GM12872 (cell line): ENCODE measurements around the gene SPRYD7.

ENCODE experiments used
- TF ChIP-seq, protein P1 (sequence below): IDR thresholded peaks from 3 replicates; pipeline ENCODE4 v1.5.1; 2011; ENCODE audit warnings: low read depth, mild to moderate bottlenecking, low read length, moderate library complexity; ENCODE audit not compliant: insufficient read depth

The SPRYD7 gene

DNA sequence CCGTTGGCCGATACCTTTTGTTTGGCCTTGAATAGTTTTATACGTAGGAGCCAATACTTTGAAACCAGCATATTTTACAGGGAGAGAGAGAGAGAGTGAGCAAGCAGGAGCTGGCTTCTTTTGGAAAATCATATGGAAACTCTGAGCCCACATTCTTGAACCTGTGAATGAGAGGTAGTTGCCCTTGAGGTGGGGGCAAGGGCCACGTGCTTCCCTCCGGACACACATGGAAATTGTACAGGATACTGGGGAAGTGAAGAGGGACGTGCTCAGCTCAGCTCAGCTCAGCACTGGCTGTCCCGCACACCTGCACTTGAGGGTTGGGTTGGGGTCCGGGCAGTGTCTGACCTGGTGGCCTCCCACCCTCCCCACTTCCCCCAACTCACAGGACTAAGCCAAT, 68.3 kb downstream of the SPRYD7 start:
- TF ChIP-seq, protein P1, sequence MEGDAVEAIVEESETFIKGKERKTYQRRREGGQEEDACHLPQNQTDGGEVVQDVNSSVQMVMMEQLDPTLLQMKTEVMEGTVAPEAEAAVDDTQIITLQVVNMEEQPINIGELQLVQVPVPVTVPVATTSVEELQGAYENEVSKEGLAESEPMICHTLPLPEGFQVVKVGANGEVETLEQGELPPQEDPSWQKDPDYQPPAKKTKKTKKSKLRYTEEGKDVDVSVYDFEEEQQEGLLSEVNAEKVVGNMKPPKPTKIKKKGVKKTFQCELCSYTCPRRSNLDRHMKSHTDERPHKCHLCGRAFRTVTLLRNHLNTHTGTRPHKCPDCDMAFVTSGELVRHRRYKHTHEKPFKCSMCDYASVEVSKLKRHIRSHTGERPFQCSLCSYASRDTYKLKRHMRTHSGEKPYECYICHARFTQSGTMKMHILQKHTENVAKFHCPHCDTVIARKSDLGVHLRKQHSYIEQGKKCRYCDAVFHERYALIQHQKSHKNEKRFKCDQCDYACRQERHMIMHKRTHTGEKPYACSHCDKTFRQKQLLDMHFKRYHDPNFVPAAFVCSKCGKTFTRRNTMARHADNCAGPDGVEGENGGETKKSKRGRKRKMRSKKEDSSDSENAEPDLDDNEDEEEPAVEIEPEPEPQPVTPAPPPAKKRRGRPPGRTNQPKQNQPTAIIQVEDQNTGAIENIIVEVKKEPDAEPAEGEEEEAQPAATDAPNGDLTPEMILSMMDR = no peak

DNA sequence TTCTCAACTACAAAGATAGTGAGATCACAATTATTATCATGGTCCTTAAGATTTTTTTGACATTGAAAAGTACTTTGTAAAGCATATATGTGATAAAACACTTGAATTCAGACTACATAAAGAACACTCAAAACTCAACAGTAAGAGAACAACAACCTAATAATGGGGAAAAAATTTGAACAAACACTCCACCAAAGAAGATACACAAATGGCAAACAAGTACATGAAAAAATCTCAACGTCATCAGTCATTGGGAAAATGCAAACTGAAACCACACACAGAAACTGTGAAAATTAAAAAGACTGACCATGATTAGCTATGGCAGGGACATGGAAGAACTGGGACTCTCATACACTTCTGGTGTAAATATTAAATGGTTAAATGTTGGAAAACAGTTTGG, 70.9 kb downstream of the SPRYD7 start:
- TF ChIP-seq, protein P1 = no peak

GRCh38 chr13:49864509-49864908, 71.6 kb downstream of the SPRYD7 start:
- TF ChIP-seq, protein P1 = no peak
